EL (cell line): ENCODE measurements around the gene GPC2.
"Not testable (repeated sequence)": the region's sequence is repeated elsewhere in the genome, so short reads cannot be mapped to it uniquely, and the experiment has no call there.

ENCODE experiments used
- DNase-seq: peaks from one replicate; pipeline ENCODE4 v3.0.0-alpha.2; 2016

The GPC2 gene

GRCh38 chr7:100200693-100201092, 23.5 kb upstream of the GPC2 start:
- no peak for DNase-seq

- DNase-seq, result no peak
Measured at GRCh38 chr7:100198266-100198665, 21.1 kb upstream of the GPC2 start.

GRCh38 chr7:100195901-100196322, 18.7 kb upstream of the GPC2 start:
- not testable (repeated sequence) for DNase-seq

GRCh38 chr7:100195222-100195621, 18.0 kb upstream of the GPC2 start:
- no peak for DNase-seq

GRCh38 chr7:100192969-100193368, 15.8 kb upstream of the GPC2 start:
- DNase-seq, result no peak

GRCh38 chr7:100192281-100192862, 15.2 kb upstream of the GPC2 start:
- not testable (repeated sequence) for DNase-seq

GRCh38 chr7:100191775-100192174, 14.6 kb upstream of the GPC2 start:
- no peak for DNase-seq

- DNase-seq, result peak; percentile 41
Measured at GRCh38 chr7:100190048-100190711, 13.0 kb upstream of the GPC2 start.

- no peak for DNase-seq
Measured at GRCh38 chr7:100189061-100189460, 11.9 kb upstream of the GPC2 start.

GRCh38 chr7:100185726-100186125, 8.5 kb upstream of the GPC2 start:
- no peak for DNase-seq

- not testable (repeated sequence) for DNase-seq
Measured at GRCh38 chr7:100183090-100183489, 5.9 kb upstream of the GPC2 start.

- not testable (repeated sequence) for DNase-seq
Measured at GRCh38 chr7:100182616-100183015, 5.4 kb upstream of the GPC2 start.

- DNase-seq, result not testable (repeated sequence)
Measured at GRCh38 chr7:100180084-100180483, 2.9 kb upstream of the GPC2 start.

- no peak for DNase-seq
Measured at GRCh38 chr7:100176096-100177044, 811 bp downstream of the GPC2 start.

GRCh38 chr7:100175296-100175935, 1.8 kb downstream of the GPC2 start:
- DNase-seq, result no peak

- DNase-seq, result no peak
Measured at GRCh38 chr7:100174582-100174981, 2.6 kb downstream of the GPC2 start.

GRCh38 chr7:100173806-100174495, 3.2 kb downstream of the GPC2 start:
- no peak for DNase-seq

GRCh38 chr7:100171840-100172239, 5.3 kb downstream of the GPC2 start:
- no peak for DNase-seq

- DNase-seq, result no peak
Measured at GRCh38 chr7:100171087-100171681, 6.0 kb downstream of the GPC2 start.

GRCh38 chr7:100170101-100170897, 6.9 kb downstream of the GPC2 start:
- no peak for DNase-seq

- DNase-seq, result no peak
Measured at GRCh38 chr7:100169147-100169850, 7.9 kb downstream of the GPC2 start.
